Measurements from ENCODE around the gene PIANP. TPM values are rescaled to one million over a fixed set of nuclear protein-coding genes. Genes with fewer than 3 reads are reported as not detected.

Gene PIANP
- total RNA-seq, 1 experiment from 2014 or later: not detected

DNA sequence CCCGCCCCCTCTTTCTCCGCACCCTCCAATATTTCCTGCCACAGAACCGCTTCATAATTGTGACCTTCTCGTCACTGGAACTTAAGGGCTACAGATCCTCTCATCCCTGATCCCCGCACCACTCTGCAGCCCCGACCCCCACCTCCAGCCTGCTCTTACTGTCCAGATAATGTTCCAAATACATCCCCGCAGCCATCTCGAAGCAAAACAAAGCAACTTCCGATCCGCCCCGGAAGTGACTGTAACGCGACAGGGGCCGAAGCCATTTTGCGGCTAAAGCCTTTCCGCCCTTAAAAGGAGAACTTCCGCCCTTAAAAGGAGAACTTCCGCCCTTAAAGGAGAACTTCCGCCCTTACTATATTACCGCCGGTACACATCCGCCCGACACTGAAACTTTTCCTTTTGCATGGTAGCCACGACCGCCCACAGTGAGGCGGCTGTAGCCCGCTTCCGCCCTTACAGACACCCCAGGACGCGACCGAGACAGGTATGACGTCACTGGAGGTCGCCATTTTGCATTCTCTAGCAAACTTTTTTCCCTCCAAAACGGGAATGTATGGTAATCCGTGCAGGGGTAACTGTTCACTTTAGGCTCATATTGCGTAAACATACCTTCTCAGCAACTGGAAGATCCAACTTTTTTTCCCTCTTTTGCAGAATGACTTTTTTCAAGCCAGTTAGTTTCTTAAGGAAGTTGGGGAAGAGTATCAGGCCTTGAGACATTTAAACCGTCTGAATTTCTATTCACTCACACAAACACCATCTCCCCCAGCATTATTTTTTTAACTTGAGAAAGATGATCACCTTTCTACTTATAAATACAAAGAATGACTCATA, 37.5 kb downstream of the PIANP start, which contains the start of gene ING4:
ING4 (minus strand) TSS at position 214 of the 837 bp plus-strand sequence; CDS start at position 196, 18 bp downstream.
- TSS peak; percentile 99 for BruUV-seq (replicated peaks)
- Histone ChIP-seq H3K36me3 (ENCODE audit: control insufficient read depth in 1 of 2, insufficient read depth in 2 of 2, low read length in 2 of 2) (peaks cover 4 to 6% of the 10 kb centered on the region in 2 experiments; a peak in 3 of 4 replicates), H3K4me2 (ENCODE audit: low read length) (peak within 1 kb of the TSS; percentile 81), H3K4me3 (replicated peaks in 1 of 2; ENCODE audit: low read depth in 1 of 2, low read length in 2 of 2) (peak within 1 kb of the TSS; percentile 68 to 91), H3K9me3 (ENCODE audit: control insufficient read depth in 1 of 2, insufficient read depth in 1 of 2, low read depth in 1 of 2, low read length in 2 of 2) (no peaks in the 10 kb centered on the region), H3K4me1 (ENCODE audit: control insufficient read depth in 1 of 2, insufficient read depth in 2 of 2, low read length in 2 of 2) (peaks cover 10 to 14% of the 10 kb centered on the region in 2 experiments; a peak in 3 of 4 replicates), H3K79me2 (ENCODE audit: insufficient read depth, low read length) (peaks cover 6% of the 10 kb centered on the region; the same call in 1 of the 2 replicates), H3K9ac (ENCODE audit: low read length) (peak within 1 kb of the TSS; percentile 68), H3K9me2 (ENCODE audit: insufficient read depth) (no peaks in the 10 kb centered on the region), H3K27me3 (ENCODE audit: insufficient read depth, low read length) (no peaks in the 10 kb centered on the region), H3K27ac (ENCODE audit: low read depth, low read length) (peak within 1 kb of the TSS; percentile 67), H2AFZ (ENCODE audit: low read depth, low read length, poor library complexity, severe bottlenecking) (peak within 1 kb of the TSS; percentile 81), H4K20me1 (ENCODE audit: insufficient read depth) (no peaks in the 10 kb centered on the region)
- ATAC-seq (peak; percentile 98), DNase-seq (ENCODE audit: low read depth, low spot score) (peak; percentile 99)
- CTCF ChIA-PET: interaction anchor here (1.8 kb wide), 1 partner anchor 26 kb away, joined by 5 read pairs; the partner anchor contains the start of gene ZNF384
- intact Hi-C loops (cut with micrococcal nuclease): loop anchor here (2.0 kb wide), 2 partner anchors 26 to 56 kb away; partner anchors contain the start of genes CHD4 and ZNF384
- RAD21 ChIA-PET (ENCODE audit: low non-redundant PET in 1 of 2, low total read pairs in 2 of 2, uncharacterized antibody in 2 of 2, unreplicated experiment in 2 of 2): no interaction called here
- POLR2A ChIA-PET: no interaction called here
- TF ChIP-seq CBX3 (IDR thresholded peaks at IDR 0.05; ENCODE audit: low read depth) (peak; percentile 86; the same call in 1 of the 2 replicates), SIN3A (IDR thresholded peaks at IDR 0.05; ENCODE audit: low read depth) (no peak; the same call in 1 of the 2 replicates), TCF7L2 (IDR thresholded peaks at IDR 0.05; ENCODE audit: borderline replicate concordance, extremely low read depth, insufficient read depth, insufficient read length) (peak; percentile 80), EGR1 (IDR thresholded peaks at IDR 0.05; ENCODE audit: low read depth) (peak; percentile 93), EZH2phosphoT487 (IDR thresholded peaks at IDR 0.05; ENCODE audit: borderline replicate concordance) (no peak), ZNF274 (IDR thresholded peaks at IDR 0.05; ENCODE audit: low read depth, low read length) (no peak), RAD21 (IDR thresholded peaks at IDR 0.05; ENCODE audit: low read depth) (no peak), CEBPB (IDR thresholded peaks at IDR 0.05; ENCODE audit: low read depth) (no peak), FOSL1 (IDR thresholded peaks at IDR 0.05; ENCODE audit: low read depth) (no peak), POLR2AphosphoS5 (IDR thresholded peaks at IDR 0.05; ENCODE audit: low read depth, low read length) (peak; percentile 67), SRF (IDR thresholded peaks at IDR 0.05; ENCODE audit: low read depth) (peak; percentile 99), SP1 (IDR thresholded peaks at IDR 0.05; ENCODE audit: low read depth) (peak; percentile 93), EZH2 (IDR thresholded peaks at IDR 0.05) (no peak), YY1 (IDR thresholded peaks at IDR 0.05; ENCODE audit: extremely low read depth, insufficient replicate concordance, low read depth, low read length) (peak; percentile 93)
- TF ChIP-seq, protein P1, sequence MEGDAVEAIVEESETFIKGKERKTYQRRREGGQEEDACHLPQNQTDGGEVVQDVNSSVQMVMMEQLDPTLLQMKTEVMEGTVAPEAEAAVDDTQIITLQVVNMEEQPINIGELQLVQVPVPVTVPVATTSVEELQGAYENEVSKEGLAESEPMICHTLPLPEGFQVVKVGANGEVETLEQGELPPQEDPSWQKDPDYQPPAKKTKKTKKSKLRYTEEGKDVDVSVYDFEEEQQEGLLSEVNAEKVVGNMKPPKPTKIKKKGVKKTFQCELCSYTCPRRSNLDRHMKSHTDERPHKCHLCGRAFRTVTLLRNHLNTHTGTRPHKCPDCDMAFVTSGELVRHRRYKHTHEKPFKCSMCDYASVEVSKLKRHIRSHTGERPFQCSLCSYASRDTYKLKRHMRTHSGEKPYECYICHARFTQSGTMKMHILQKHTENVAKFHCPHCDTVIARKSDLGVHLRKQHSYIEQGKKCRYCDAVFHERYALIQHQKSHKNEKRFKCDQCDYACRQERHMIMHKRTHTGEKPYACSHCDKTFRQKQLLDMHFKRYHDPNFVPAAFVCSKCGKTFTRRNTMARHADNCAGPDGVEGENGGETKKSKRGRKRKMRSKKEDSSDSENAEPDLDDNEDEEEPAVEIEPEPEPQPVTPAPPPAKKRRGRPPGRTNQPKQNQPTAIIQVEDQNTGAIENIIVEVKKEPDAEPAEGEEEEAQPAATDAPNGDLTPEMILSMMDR (IDR thresholded peaks at IDR 0.05 in 2 of 3, conservative IDR thresholded peaks at IDR 0.05 in 1 of 3; ENCODE audit: borderline replicate concordance in 1 of 3, insufficient read depth in 1 of 3, low read depth in 2 of 3, low read length in 2 of 3): no peak
- TF ChIP-seq, protein P2, sequence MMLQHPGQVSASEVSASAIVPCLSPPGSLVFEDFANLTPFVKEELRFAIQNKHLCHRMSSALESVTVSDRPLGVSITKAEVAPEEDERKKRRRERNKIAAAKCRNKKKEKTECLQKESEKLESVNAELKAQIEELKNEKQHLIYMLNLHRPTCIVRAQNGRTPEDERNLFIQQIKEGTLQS (IDR thresholded peaks at IDR 0.05): no peak
- TF ChIP-seq, protein P3, sequence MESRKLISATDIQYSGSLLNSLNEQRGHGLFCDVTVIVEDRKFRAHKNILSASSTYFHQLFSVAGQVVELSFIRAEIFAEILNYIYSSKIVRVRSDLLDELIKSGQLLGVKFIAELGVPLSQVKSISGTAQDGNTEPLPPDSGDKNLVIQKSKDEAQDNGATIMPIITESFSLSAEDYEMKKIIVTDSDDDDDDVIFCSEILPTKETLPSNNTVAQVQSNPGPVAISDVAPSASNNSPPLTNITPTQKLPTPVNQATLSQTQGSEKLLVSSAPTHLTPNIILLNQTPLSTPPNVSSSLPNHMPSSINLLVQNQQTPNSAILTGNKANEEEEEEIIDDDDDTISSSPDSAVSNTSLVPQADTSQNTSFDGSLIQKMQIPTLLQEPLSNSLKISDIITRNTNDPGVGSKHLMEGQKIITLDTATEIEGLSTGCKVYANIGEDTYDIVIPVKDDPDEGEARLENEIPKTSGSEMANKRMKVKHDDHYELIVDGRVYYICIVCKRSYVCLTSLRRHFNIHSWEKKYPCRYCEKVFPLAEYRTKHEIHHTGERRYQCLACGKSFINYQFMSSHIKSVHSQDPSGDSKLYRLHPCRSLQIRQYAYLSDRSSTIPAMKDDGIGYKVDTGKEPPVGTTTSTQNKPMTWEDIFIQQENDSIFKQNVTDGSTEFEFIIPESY (IDR thresholded peaks at IDR 0.05; ENCODE audit: extremely low read depth, insufficient replicate concordance, low read length): peak; percentile 54
- TF ChIP-seq, protein P4, sequence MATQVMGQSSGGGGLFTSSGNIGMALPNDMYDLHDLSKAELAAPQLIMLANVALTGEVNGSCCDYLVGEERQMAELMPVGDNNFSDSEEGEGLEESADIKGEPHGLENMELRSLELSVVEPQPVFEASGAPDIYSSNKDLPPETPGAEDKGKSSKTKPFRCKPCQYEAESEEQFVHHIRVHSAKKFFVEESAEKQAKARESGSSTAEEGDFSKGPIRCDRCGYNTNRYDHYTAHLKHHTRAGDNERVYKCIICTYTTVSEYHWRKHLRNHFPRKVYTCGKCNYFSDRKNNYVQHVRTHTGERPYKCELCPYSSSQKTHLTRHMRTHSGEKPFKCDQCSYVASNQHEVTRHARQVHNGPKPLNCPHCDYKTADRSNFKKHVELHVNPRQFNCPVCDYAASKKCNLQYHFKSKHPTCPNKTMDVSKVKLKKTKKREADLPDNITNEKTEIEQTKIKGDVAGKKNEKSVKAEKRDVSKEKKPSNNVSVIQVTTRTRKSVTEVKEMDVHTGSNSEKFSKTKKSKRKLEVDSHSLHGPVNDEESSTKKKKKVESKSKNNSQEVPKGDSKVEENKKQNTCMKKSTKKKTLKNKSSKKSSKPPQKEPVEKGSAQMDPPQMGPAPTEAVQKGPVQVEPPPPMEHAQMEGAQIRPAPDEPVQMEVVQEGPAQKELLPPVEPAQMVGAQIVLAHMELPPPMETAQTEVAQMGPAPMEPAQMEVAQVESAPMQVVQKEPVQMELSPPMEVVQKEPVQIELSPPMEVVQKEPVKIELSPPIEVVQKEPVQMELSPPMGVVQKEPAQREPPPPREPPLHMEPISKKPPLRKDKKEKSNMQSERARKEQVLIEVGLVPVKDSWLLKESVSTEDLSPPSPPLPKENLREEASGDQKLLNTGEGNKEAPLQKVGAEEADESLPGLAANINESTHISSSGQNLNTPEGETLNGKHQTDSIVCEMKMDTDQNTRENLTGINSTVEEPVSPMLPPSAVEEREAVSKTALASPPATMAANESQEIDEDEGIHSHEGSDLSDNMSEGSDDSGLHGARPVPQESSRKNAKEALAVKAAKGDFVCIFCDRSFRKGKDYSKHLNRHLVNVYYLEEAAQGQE (IDR thresholded peaks at IDR 0.05; ENCODE audit: low read depth): no peak
